GM23248 (cell line): ENCODE data around the gene MYCL. TPM values are rescaled to one million over a fixed set of nuclear protein-coding genes. Genes with fewer than 3 reads are reported as not detected.

Experiments used
- DNase-seq: peaks from one replicate; pipeline ENCODE4 v3.0.0-alpha.2; 2015
- H2AFZ ChIP-seq: fragments of 200-600 bp; sonication (generic); 2 replicates; pipeline ENCODE4 v1.6.1; 2016; ENCODE audit warnings: antibody characterized with exemption
- H3F3A ChIP-seq: fragments of 200-600 bp; sonication (generic); 2 replicates; pipeline ENCODE4 v1.6.1; 2016; ENCODE audit warnings: mild to moderate bottlenecking, antibody characterized with exemption, mixed run types; ENCODE audit not compliant: insufficient read depth
- H3K27ac ChIP-seq: fragments of 200-600 bp; sonication (generic); 2 replicates; pipeline ENCODE4 v1.5.1; 2016; ENCODE audit warnings: mild to moderate bottlenecking
- H3K27me3 ChIP-seq: fragments of 200-600 bp; sonication (generic); replicated peaks from 2 replicates; pipeline ENCODE4 v1.6.1; 2016; ENCODE audit warnings: mild to moderate bottlenecking; ENCODE audit not compliant: insufficient read depth
- H3K36me3 ChIP-seq: fragments of 200-600 bp; sonication (generic); 2 replicates; pipeline ENCODE4 v1.6.1; 2016; ENCODE audit warnings: low read depth, mild to moderate bottlenecking
- H3K4me1 ChIP-seq: fragments of 200-600 bp; sonication (generic); 2 replicates; pipeline ENCODE4 v1.6.1; 2016; ENCODE audit warnings: mild to moderate bottlenecking; ENCODE audit not compliant: insufficient read depth
- H3K4me2 ChIP-seq: fragments of 200-600 bp; sonication (generic); one replicate; pipeline ENCODE4 v1.6.1; 2016; ENCODE audit warnings: mild to moderate bottlenecking; ENCODE audit not compliant: unreplicated experiment
- H3K4me3 ChIP-seq: fragments of 200-600 bp; sonication (generic); 2 replicates; pipeline ENCODE4 v1.5.1; 2016; ENCODE audit warnings: mild to moderate bottlenecking
- H3K79me2 ChIP-seq: fragments of 200-600 bp; sonication (generic); 2 replicates; pipeline ENCODE4 v1.6.1; 2016; ENCODE audit warnings: mild to moderate bottlenecking; ENCODE audit not compliant: insufficient read depth
- H3K9ac ChIP-seq: fragments of 200-600 bp; sonication (generic); 2 replicates; pipeline ENCODE4 v1.6.1; 2016; ENCODE audit warnings: mild to moderate bottlenecking
- H3K9me2 ChIP-seq: fragments of 200-600 bp; sonication (generic); 2 replicates; pipeline ENCODE4 v1.6.1; 2016; ENCODE audit warnings: mixed run types, mild to moderate bottlenecking, moderate library complexity; ENCODE audit not compliant: insufficient read depth
- H3K9me3 ChIP-seq: fragments of 200-600 bp; sonication (generic); one replicate; pipeline ENCODE4 v1.6.1; 2017; ENCODE audit warnings: low read depth
- H4K20me1 ChIP-seq: fragments of 200-600 bp; sonication (generic); 2 replicates; pipeline ENCODE4 v1.6.0; 2016; ENCODE audit not compliant: insufficient read depth
- EZH2 ChIP-seq: fragments of 200-600 bp; sonication (generic); IDR thresholded peaks from 2 replicates; pipeline ENCODE4 v1.6.1; 2018; ENCODE audit warnings: antibody characterized with exemption, mild to moderate bottlenecking; ENCODE audit not compliant: insufficient read depth, poor library complexity, severe bottlenecking
- EZH2phosphoT487 ChIP-seq: fragments of 200-600 bp; sonication (generic); IDR thresholded peaks from 2 replicates; pipeline ENCODE4 v1.6.1; 2018; ENCODE audit warnings: antibody characterized with exemption, moderate library complexity, mild to moderate bottlenecking, low read depth; ENCODE audit not compliant: insufficient read depth
- WGBS, 2 experiments: methylation state at CpG; one replicate each; pipeline ENCODE4 v1.1.6; 2015 to 2017; ENCODE audit warnings: low lambda C conversion rate in 2 of 2, low coverage in 1 of 2; ENCODE audit errors: missing lambda C conversion rate in 2 of 2; 5-methylcytosine and 5-hydroxymethylcytosine counted together
- in situ Hi-C: fragments of 300-500 bp; cut with MboI; formaldehyde crosslinking; loops from 2 replicates; pipeline ENCODE4 v1.15.0; 2020
- polyA plus RNA-seq: library from polyadenylated mRNA; unstranded; fragments of >200 nt; fragmentation: Nextera tagmentation; extraction: Ambion mirVana; gene quantifications from 2 replicates; pipeline ENCODE4 v1.2.1, GENCODE V29; 2016
- total RNA-seq: library from RNA; depleted of rRNA; stranded (reverse); fragments of >200 nt; shearing (Covaris generic); gene quantifications from 2 replicates; pipeline ENCODE4 v1.2.3, GENCODE V29; 2014

The MYCL gene
- total and polyA plus RNA-seq, 2 experiments from 2014 or later, result 0.32 to 0.34 TPM

DNA sequence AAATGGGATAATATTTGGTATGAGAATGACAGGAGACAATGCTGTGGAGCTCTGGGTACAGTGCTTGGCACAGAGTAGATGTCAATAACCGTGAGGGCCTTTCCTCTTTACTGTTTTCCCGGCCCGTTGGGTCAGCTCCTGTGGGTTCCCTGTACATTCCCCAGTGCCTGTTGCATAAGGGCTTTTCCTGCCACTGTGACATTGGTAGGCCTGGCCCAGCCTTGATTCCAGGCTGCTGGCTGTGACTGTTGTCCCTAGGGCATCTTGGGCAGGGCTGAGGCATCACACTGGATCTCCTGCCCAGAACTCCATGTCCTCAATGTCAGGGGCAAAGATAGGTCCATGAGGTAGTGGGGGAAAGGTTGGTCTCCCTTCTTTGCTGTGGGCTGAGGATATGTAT lies 25.8 kb upstream of the MYCL start:
- Histone ChIP-seq H3K27ac (no peak overlapping the region), H4K20me1 (no peaks in the 10 kb centered on the region), H3K4me1 (no peaks in the 10 kb centered on the region), H3K4me3 (no peak overlapping the region), H3K79me2 (no peaks in the 10 kb centered on the region), H3K4me2 (no peak overlapping the region), H3K9me3 (no peaks in the 10 kb centered on the region), H2AFZ (no peak overlapping the region), H3K36me3 (no peaks in the 10 kb centered on the region), H3K27me3 (no peaks in the 10 kb centered on the region), H3K9me2 (no peaks in the 10 kb centered on the region), H3F3A (no peaks in the 10 kb centered on the region), H3K9ac (no peak overlapping the region)
- in situ Hi-C loops, result loop anchor here (10.0 kb wide), 1 partner anchor 107 kb away; no protein-coding TSS in a partner anchor
- 80 to 93% methylated on average over 3 of the region's 3 CpGs for WGBS, 2 experiments
- no peak for TF ChIP-seq EZH2
- peak; percentile 16 for DNase-seq

DNA sequence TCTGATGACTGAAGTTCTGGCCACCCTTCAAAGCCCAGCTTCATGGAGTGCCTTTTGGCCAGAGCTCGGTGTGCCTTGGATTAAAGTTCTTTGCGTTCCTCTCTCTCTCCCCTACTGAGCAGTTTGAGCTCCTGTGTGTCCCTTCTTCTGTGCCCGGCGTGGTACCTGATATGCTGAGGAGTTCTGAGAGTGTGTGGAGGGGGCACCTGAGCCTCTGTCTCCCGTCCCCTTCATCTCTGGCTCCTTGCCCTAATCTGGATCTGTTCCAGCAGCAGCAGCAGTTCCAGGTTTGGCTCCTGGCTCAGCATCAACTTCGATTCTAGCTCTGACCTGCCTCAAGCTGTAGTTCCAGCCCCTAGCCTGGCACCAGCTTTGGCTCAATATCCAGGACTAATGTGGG lies 25.1 kb upstream of the MYCL start:
- Histone ChIP-seq H3K4me2 (no peak overlapping the region), H3K4me3 (no peak overlapping the region), H3K9me2 (no peaks in the 10 kb centered on the region), H3F3A (no peaks in the 10 kb centered on the region), H3K4me1 (no peaks in the 10 kb centered on the region), H3K79me2 (no peaks in the 10 kb centered on the region), H3K36me3 (no peaks in the 10 kb centered on the region), H3K9ac (no peak overlapping the region), H4K20me1 (no peaks in the 10 kb centered on the region), H3K27ac (no peak overlapping the region), H3K27me3 (no peaks in the 10 kb centered on the region), H3K9me3 (no peaks in the 10 kb centered on the region), H2AFZ (no peak overlapping the region)
- in situ Hi-C loops, result loop anchor here (10.0 kb wide), 1 partner anchor 108 kb away; no protein-coding TSS in a partner anchor
- WGBS, 2 experiments, result 79% methylated on average over 6 of the region's 6 CpGs
- no peak for TF ChIP-seq EZH2
- TF ChIP-seq EZH2phosphoT487, result no peak
- DNase-seq, result no peak

DNA sequence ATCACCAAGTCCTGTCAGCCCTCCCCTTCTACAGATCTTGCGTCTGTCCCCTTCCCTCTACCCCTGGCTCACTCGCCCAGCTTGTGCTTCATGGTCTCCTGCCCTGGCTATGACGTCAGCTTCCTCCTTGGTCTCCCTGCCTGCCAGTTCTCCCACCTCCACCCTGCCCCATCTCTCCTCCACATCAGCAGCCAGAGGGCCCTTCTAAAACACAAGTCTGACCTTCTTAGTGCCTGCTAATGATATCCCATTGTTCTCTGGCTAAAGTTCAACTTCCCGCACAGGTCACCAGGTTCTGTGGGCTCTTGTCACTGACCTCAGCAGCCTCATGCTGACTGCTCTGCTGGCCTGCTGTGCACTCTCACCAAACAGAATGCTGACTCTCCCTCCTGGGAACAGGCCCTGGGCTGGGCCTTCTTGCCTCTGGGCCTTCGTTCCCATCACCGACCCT lies 24.7 kb upstream of the MYCL start:
- TF ChIP-seq EZH2phosphoT487, result no peak
- TF ChIP-seq EZH2, result no peak

DNA sequence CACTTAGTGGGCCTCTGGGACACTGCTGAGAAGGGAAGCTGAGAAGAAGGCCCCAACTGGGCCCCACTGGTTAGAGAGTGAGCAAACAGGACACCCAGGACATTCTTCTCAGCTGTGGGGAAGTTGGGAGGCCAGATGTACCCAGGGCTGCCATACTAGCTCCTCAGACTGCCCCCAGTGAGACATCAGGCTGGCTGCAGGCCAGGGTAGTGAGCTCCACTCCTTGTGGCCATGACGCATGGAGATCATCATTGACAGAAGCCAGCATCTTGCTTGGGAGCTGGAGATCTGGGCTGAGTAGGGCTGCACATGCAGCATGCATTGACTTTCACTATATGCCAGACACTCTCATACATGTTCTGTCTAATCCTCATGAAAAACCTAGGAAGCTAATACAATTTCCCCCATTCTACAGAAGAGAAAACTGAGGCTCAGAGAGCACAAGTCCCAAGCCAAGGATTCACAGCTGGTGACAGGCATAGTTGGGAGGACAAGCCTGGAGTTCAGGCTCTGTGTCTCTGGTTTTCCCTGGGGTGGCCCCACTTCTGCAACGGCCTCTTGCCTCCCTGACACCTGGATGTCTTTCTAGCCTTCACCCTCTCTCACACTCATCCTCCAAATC lies 24.1 kb upstream of the MYCL start:
- peak; percentile 85 for DNase-seq
- Histone ChIP-seq H3K27ac (no peak overlapping the region), H3K4me1 (no peaks in the 10 kb centered on the region), H3K4me2 (no peak overlapping the region), H3K36me3 (no peaks in the 10 kb centered on the region), H3K9me2 (no peaks in the 10 kb centered on the region), H3K9ac (no peak overlapping the region), H3K79me2 (no peaks in the 10 kb centered on the region), H3F3A (no peaks in the 10 kb centered on the region), H2AFZ (no peak overlapping the region), H3K4me3 (no peak overlapping the region), H3K9me3 (no peaks in the 10 kb centered on the region), H3K27me3 (no peaks in the 10 kb centered on the region), H4K20me1 (no peaks in the 10 kb centered on the region)
- in situ Hi-C loops, result loop anchor here (10.0 kb wide), 1 partner anchor 109 kb away; no protein-coding TSS in a partner anchor
- WGBS, 2 experiments, result 85 to 98% methylated on average over 2 of the region's 2 CpGs
- no peak for TF ChIP-seq EZH2phosphoT487
- TF ChIP-seq EZH2, result no peak

More for the DNA sequence above, 24.7 kb upstream of the MYCL start:
- WGBS, 2 experiments, result 62 to 69% methylated on average over 6 of the region's 6 CpGs
- H3K9me2 ChIP-seq, result no peaks in the 10 kb centered on the region
- no peak overlapping the region for H3K27ac ChIP-seq
- in situ Hi-C loops, result loop anchor here (10.0 kb wide), 1 partner anchor 108 kb away; no protein-coding TSS in a partner anchor
- H3K27me3 ChIP-seq, result no peaks in the 10 kb centered on the region
- no peak overlapping the region for H2AFZ ChIP-seq
- H3K9me3 ChIP-seq, result no peaks in the 10 kb centered on the region
- no peaks in the 10 kb centered on the region for H3F3A ChIP-seq
- H3K4me2 ChIP-seq, result no peak overlapping the region
- no peaks in the 10 kb centered on the region for H3K4me1 ChIP-seq
- H3K79me2 ChIP-seq, result no peaks in the 10 kb centered on the region
- no peak overlapping the region for H3K9ac ChIP-seq
- H4K20me1 ChIP-seq, result no peaks in the 10 kb centered on the region
- H3K36me3 ChIP-seq, result no peaks in the 10 kb centered on the region
- H3K4me3 ChIP-seq, result no peak overlapping the region
- peak; percentile 49 for DNase-seq
